HepG2 (cell line): ENCODE measurements around the gene STK40. TPM values are rescaled to one million over a fixed set of nuclear protein-coding genes. Genes with fewer than 3 reads are reported as not detected.
A peak's percentile ranks its signal among the peaks of the same experiment; 100 is the strongest.

Experiments used
- AHR ChIP-seq: IDR thresholded peaks from 2 replicates; pipeline ENCODE4 v1.6.1; 2018; ENCODE audit warnings: missing genetic modification reagents, missing compliant biosample characterization
- ARNT ChIP-seq: fragments of 450-650 bp; IDR thresholded peaks from 2 replicates; pipeline ENCODE4 v1.6.1; 2017
- CBX1 ChIP-seq: IDR thresholded peaks from one replicate; pipeline ENCODE4 v1.6.1; 2016; ENCODE audit warnings: antibody characterized with exemption, low read depth
- CHD4 ChIP-seq: fragments of 200-600 bp; sonication (generic); IDR thresholded peaks from 2 replicates; pipeline ENCODE4 v1.7.0; 2017; ENCODE audit warnings: mild to moderate bottlenecking, low read length, borderline replicate concordance
- FOXA1 ChIP-seq, 2 experiments: fragments of 450-650 bp in 1 of 2; sonication (generic) in 1 of 2; formaldehyde crosslinking in 1 of 2; IDR thresholded peaks; 2 replicates each; pipeline versions ENCODE4 v1.4.0 to v1.6.1; 2016 to 2020; ENCODE audit warnings: missing genetic modification reagents in 1 of 2
- FOXO1 ChIP-seq: sonication (generic); formaldehyde crosslinking; IDR thresholded peaks from 2 replicates; pipeline ENCODE4 v1.4.0; 2020; ENCODE audit warnings: missing genetic modification reagents
- HBP1 ChIP-seq: IDR thresholded peaks from 2 replicates; pipeline ENCODE4 v1.6.1; 2016; ENCODE audit warnings: low read depth, control low read depth
- HOXD1 ChIP-seq: sonication (generic); formaldehyde crosslinking; IDR thresholded peaks from 2 replicates; pipeline ENCODE4 v1.5.0; 2020; ENCODE audit warnings: missing genetic modification reagents
- MEIS2 ChIP-seq: sonication (generic); formaldehyde crosslinking; IDR thresholded peaks from 2 replicates; pipeline ENCODE4 v1.9.0; 2021; ENCODE audit warnings: mild to moderate bottlenecking, missing genetic modification reagents
- NCOA1 ChIP-seq: sonication (generic); formaldehyde crosslinking; IDR thresholded peaks from 2 replicates; pipeline ENCODE4 v1.9.0; 2021; ENCODE audit warnings: missing genetic modification reagents
- NRL ChIP-seq: sonication (generic); formaldehyde crosslinking; IDR thresholded peaks from 2 replicates; pipeline ENCODE4 v1.5.0; 2020; ENCODE audit warnings: missing genetic modification reagents, mild to moderate bottlenecking, moderate library complexity, borderline replicate concordance
- REL ChIP-seq: sonication (generic); formaldehyde crosslinking; conservative IDR thresholded peaks from 2 replicates; pipeline ENCODE4 v1.8.0; 2022; ENCODE audit warnings: mild to moderate bottlenecking, missing genetic modification reagents, moderate library complexity
- RORA ChIP-seq: sonication (generic); formaldehyde crosslinking; IDR thresholded peaks from 2 replicates; pipeline ENCODE4 v1.5.0; 2020; ENCODE audit warnings: mild to moderate bottlenecking, missing genetic modification reagents, moderate library complexity
- TBP ChIP-seq: sonication (generic); formaldehyde crosslinking; IDR thresholded peaks from 2 replicates; pipeline ENCODE4 v1.5.0; 2020; ENCODE audit warnings: missing genetic modification reagents
- TOE1 ChIP-seq: sonication (generic); formaldehyde crosslinking; IDR thresholded peaks from 2 replicates; pipeline ENCODE4 v1.4.0; 2020; ENCODE audit warnings: mild to moderate bottlenecking, missing genetic modification reagents
- ZIK1 ChIP-seq: sonication (generic); formaldehyde crosslinking; IDR thresholded peaks from 2 replicates; pipeline ENCODE4 v1.5.0; 2020; ENCODE audit warnings: mild to moderate bottlenecking, low read depth, missing genetic modification reagents, borderline replicate concordance
- ZNF24 ChIP-seq: fragments of 450-650 bp; IDR thresholded peaks from 2 replicates; pipeline ENCODE4 v1.6.1; 2017; ENCODE audit warnings: antibody characterized with exemption, mild to moderate bottlenecking
- ZNF530 ChIP-seq: sonication (generic); formaldehyde crosslinking; IDR thresholded peaks from 2 replicates; pipeline ENCODE4 v1.5.0; 2020; ENCODE audit warnings: low read depth, mild to moderate bottlenecking, missing genetic modification reagents
- ZNF562 ChIP-seq: sonication (generic); formaldehyde crosslinking; IDR thresholded peaks from 2 replicates; pipeline ENCODE4 v1.8.0; 2022; ENCODE audit warnings: missing genetic modification reagents, borderline replicate concordance
- ZNF691 ChIP-seq: sonication (generic); formaldehyde crosslinking; IDR thresholded peaks from 2 replicates; pipeline ENCODE4 v1.4.0; 2020; ENCODE audit warnings: missing genetic modification reagents, low read depth, mild to moderate bottlenecking, borderline replicate concordance
- ZNF761 ChIP-seq: sonication (generic); formaldehyde crosslinking; conservative IDR thresholded peaks from 2 replicates; pipeline ENCODE4 v1.4.0; 2020; ENCODE audit warnings: mild to moderate bottlenecking, missing genetic modification reagents
- ZNF776 ChIP-seq: sonication (generic); formaldehyde crosslinking; IDR thresholded peaks from 2 replicates; pipeline ENCODE4 v1.4.0; 2020; ENCODE audit warnings: mild to moderate bottlenecking, missing genetic modification reagents
- ZSCAN29 ChIP-seq: sonication (generic); formaldehyde crosslinking; conservative IDR thresholded peaks from 2 replicates; pipeline ENCODE4 v1.4.0; 2020; ENCODE audit warnings: mild to moderate bottlenecking, missing genetic modification reagents
- ZSCAN31 ChIP-seq: sonication (generic); formaldehyde crosslinking; IDR thresholded peaks from 2 replicates; pipeline ENCODE4 v1.5.0; 2020; ENCODE audit warnings: low read depth, mild to moderate bottlenecking, missing genetic modification reagents
- polyA plus RNA-seq, 8 experiments: library from polyadenylated mRNA; depleted of rRNA in 3 of 8; stranded (reverse) in 7 of 8; unstranded in 1 of 8; fragments of >200 nt; fragmentation: Illumina TruSeq in 4 of 8; extraction: Trizol in 4 of 8; gene quantifications; 2 replicates each; pipeline versions ENCODE4 v1.2.1 to v1.2.3, GENCODE V29; 2011 to 2016; ENCODE audit warnings: low read depth in 4 of 8, missing spikeins in 1 of 8, mixed read lengths in 1 of 8; ENCODE audit not compliant: insufficient read depth in 1 of 8
- total RNA-seq, 5 experiments: library from RNA; depleted of rRNA; stranded (reverse); fragments of >200 nt; fragmentation: Illumina TruSeq; extraction: Trizol; gene quantifications; 2 replicates each; pipeline ENCODE4 v1.2.3, GENCODE V29; 2016; ENCODE audit warnings: low read depth in 1 of 5
- TF ChIP-seq, protein P1 (sequence below): IDR thresholded peaks from 2 replicates; pipeline ENCODE4 v1.6.1; 2016; ENCODE audit warnings: low read depth
- TF ChIP-seq, protein P2 (sequence below): sonication (generic); formaldehyde crosslinking; IDR thresholded peaks from 2 replicates; pipeline ENCODE4 v1.9.0; 2022; ENCODE audit warnings: low read depth, missing genetic modification reagents

Gene STK40
- total and polyA plus RNA-seq, 2 of the 13 experiments (the other 11 are each of a cell fraction or from before 2014, with no cell fraction given) = 33.8 to 35.1 TPM

- TF ChIP-seq, protein P1, sequence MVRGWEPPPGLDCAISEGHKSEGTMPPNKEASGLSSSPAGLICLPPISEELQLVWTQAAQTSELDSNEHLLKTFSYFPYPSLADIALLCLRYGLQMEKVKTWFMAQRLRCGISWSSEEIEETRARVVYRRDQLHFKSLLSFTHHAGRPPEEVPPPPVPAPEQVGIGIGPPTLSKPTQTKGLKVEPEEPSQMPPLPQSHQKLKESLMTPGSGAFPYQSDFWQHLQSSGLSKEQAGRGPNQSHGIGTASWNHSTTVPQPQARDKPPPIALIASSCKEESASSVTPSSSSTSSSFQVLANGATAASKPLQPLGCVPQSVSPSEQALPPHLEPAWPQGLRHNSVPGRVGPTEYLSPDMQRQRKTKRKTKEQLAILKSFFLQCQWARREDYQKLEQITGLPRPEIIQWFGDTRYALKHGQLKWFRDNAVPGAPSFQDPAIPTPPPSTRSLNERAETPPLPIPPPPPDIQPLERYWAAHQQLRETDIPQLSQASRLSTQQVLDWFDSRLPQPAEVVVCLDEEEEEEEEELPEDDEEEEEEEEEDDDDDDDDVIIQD = no peak
- TF ChIP-seq ARNT (no peak), ZNF776 (CRISPR knock-in tag) (no peak; the same call in 1 of the 2 replicates), FOXA1 (IDR thresholded peaks at IDR 0.05) (no peak), FOXA1 (CRISPR knock-in tag; IDR thresholded peaks at IDR 0.05) (peak; percentile 25; the same call in 1 of the 2 replicates), ZSCAN29 (CRISPR knock-in tag) (no peak), ZNF530 (CRISPR knock-in tag) (no peak), CBX1 (no peak), ZNF691 (CRISPR knock-in tag) (peak; percentile 91; the same call in 1 of the 2 replicates), ZIK1 (CRISPR knock-in tag) (no peak), FOXO1 (CRISPR knock-in tag) (no peak; the same call in 1 of the 2 replicates), NRL (CRISPR knock-in tag) (peak; percentile 80), MEIS2 (CRISPR knock-in tag) (peak; percentile 39; the same call in 1 of the 2 replicates), CHD4 (no peak), ZNF761 (no peak), NCOA1 (CRISPR knock-in tag) (peak; percentile 73; the same call in 1 of the 2 replicates), RORA (CRISPR knock-in tag) (no peak), ZNF24 (peak; percentile 87), TBP (no peak), AHR (CRISPR knock-in tag) (no peak), REL (CRISPR knock-in tag) (0 out of 2 replicates have a peak, but pooled peaks have one; percentile 56), ZSCAN31 (CRISPR knock-in tag) (peak; percentile 87; the same call in 1 of the 2 replicates), TOE1 (CRISPR knock-in tag) (peak; percentile 69; the same call in 1 of the 2 replicates), HOXD1 (CRISPR knock-in tag) (peak; percentile 51; the same call in 1 of the 2 replicates), ZNF562 (no peak), HBP1 (CRISPR knock-in tag) (peak; percentile 99)
- TF ChIP-seq, protein P2, sequence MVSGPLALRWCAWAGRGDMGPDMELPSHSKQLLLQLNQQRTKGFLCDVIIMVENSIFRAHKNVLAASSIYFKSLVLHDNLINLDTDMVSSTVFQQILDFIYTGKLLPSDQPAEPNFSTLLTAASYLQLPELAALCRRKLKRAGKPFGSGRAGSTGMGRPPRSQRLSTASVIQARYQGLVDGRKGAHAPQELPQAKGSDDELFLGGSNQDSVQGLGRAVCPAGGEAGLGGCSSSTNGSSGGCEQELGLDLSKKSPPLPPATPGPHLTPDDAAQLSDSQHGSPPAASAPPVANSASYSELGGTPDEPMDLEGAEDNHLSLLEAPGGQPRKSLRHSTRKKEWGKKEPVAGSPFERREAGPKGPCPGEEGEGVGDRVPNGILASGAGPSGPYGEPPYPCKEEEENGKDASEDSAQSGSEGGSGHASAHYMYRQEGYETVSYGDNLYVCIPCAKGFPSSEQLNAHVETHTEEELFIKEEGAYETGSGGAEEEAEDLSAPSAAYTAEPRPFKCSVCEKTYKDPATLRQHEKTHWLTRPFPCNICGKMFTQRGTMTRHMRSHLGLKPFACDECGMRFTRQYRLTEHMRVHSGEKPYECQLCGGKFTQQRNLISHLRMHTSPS (CRISPR knock-in tag) = no peak
These were observed 11.9 kb upstream of the STK40 start, which contains the start of gene LSM10 (continued) for GRCh38 chr1:36397378-36398230.
